ENCODE results near the gene KANSL1L.

KANSL1L gene

DNA sequence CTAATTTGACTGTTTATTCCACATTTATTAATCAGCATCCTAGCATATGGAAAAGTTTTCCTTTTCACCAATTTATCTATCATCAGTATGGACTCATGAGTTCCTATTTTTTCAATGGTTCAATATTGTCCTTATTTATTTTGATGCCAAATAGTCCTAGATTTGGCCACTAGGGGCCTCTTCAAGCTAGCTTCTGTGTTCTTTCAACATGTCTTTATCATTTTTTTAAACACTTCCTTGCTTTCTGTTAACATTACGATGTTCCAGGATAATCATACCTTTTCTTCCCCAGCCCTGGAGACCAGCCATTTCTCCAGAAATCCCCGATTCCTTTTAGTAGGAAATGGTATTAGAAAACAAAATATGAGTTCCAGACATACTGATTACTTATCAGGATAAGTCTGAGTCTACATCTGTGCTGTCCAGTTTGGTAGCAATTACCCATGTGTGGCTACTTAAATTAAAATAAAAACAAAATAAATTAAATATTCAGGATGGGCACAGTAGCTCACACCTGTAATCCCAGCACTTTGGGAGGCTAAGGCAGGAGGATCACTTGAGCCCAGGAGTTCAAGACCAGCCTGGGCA lies 98.2 kb downstream of the KANSL1L start:
- DNase-seq (ENCODE audit: insufficient read length, low spot score) (no peak), FAIRE-seq (no peak)
- TF ChIP-seq CTCF (IDR thresholded peaks at IDR 0.05; ENCODE audit: insufficient read depth, missing control alignments), result peak; percentile 38

DNA sequence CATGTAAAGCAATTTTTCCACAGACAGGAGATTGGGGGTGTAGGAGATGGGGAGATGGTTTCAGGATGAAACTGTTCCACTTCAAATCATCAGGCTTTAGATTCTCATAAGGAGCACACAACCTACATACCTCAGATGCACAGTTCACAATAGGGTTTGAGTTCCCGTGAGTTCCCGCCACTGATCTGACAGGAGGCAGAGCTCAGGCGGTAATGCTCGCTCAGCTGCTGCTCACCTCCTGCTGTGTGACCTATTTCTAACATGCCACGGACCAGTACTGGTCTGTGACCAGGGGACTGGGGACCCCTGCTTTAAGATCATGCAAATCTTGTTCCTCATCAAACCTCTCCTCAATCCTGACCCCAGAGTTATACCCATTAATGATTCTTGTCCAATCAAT lies 98.7 kb downstream of the KANSL1L start:
- TF ChIP-seq CTCF (IDR thresholded peaks at IDR 0.05; ENCODE audit: insufficient read depth, missing control alignments), result no peak
- FAIRE-seq, result no peak
- no peak for DNase-seq (ENCODE audit: insufficient read length, low spot score)

DNA sequence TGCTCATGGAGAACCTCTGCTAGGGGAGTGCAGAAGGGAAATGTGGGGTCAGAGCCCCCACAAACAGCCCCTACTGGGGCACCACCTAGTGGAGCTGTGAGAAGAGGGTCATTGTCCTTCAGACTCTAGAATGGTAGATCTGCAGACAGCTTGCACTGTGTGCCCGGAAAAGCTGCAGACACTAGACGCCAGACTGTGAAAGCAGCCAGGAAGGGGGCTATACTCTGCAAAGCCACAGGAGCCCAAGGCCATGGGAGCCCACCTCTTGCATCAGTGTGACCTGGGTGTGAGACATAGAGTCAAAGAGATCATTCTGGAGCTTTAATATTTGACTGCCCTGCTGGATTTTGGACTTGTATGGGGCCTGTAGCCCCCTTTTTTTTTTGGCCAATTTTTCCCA lies 107.9 kb downstream of the KANSL1L start:
- DNase-seq (ENCODE audit: insufficient read length, low spot score) (no peak), FAIRE-seq (no peak)
- no peak for TF ChIP-seq CTCF (IDR thresholded peaks at IDR 0.05; ENCODE audit: insufficient read depth, missing control alignments)

DNA sequence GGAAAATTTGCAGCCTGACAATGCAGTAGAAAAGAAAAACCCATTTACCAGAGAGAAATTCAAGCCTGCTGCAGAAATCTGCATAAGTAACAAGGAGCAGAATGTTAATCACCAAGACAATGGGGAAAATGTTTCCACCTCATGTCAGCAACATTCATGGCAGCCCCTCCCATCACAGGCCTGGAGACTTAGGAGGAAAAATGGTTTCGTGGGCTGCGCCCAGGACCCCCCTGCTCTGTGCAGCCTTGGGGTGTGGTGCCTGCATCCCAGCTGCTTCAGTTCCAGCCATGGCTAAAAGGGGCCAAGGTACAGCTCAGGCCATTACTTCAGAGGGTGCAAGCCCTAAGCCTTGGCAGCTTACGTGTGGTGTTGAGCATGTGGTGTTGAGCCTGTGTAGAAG lies 115.4 kb downstream of the KANSL1L start:
- FAIRE-seq (no peak), DNase-seq (ENCODE audit: insufficient read length, low spot score) (no peak)
- TF ChIP-seq CTCF (IDR thresholded peaks at IDR 0.05; ENCODE audit: insufficient read depth, missing control alignments), result no peak

DNA sequence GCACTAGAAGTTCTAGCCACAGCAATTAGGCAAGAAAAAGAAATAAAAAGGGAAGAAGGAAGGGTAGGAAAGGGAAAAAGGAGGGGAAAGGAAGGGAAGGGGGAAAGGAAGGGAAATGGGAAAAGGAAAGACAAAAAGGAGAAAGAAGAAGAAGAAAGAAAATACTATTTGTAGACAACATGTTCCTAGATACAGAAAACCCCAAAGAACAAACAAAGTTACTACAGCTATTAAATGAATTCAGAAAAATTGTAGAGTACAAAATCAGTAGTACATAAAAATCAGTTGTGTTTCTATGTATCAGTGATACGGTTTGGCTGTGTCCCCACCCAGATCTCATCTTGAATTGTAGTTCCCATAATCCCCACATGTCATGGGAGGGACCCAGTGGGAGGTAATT lies 116.5 kb downstream of the KANSL1L start:
- no peak for FAIRE-seq
- DNase-seq (ENCODE audit: insufficient read length, low spot score), result no peak
- TF ChIP-seq CTCF (IDR thresholded peaks at IDR 0.05; ENCODE audit: insufficient read depth, missing control alignments), result no peak

GRCh38 chr2:210050885-210051284 lies 120.3 kb downstream of the KANSL1L start:
- TF ChIP-seq CTCF (IDR thresholded peaks at IDR 0.05; ENCODE audit: insufficient read depth, missing control alignments), result no peak
- FAIRE-seq, result no peak
- no peak for DNase-seq (ENCODE audit: insufficient read length, low spot score)

GRCh38 chr2:210049831-210050230 lies 121.4 kb downstream of the KANSL1L start:
- DNase-seq (ENCODE audit: insufficient read length, low spot score) (no peak), FAIRE-seq (no peak)
- no peak for TF ChIP-seq CTCF (IDR thresholded peaks at IDR 0.05; ENCODE audit: insufficient read depth, missing control alignments)
